Activated CD4-positive, CD25-positive, alpha-beta regulatory T cell treated with anti-CD3 and anti-CD28 coated beads, Interleukin-2, amount 50 U/mL, for 72 hours (primary cell): ENCODE data around the gene SYNDIG1.

Experiments used
- DNase-seq: peaks from one replicate; pipeline ENCODE4 v3.0.0; 2021

SYNDIG1 gene

DNA sequence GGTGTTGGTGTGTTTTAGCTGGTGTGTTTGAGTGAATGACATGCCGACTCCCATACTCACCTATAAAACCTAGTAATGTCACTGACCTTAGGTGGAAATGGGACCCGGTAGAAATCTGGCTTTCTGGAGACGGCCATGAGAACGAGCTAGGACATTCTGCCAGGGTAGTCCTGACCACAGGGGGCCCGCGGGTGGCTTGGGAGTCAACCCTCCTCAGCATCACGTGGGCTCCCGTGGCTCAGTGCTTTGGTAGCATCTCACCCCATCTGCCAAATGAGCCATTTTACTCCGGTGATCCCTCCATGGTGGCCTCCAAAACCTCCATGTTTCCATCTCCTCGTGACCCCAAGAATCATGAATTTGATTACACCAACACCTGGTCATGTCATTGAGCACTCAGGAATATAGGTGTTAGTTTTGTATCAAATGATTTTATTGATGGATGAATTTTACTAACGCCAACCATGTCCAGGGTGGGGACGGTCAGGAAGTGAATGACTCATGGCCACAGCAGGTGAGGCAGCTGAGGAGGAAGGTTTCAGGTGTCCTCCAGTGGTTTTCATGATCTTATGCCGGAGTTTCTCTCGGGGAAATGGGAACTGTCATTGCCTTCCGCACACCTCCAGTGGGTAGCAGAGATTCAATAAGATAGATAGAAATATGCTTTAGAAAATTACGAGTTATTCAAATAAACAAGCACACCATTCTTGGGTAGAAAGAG is 195.0 kb downstream of the SYNDIG1 start:
- no peak for DNase-seq

DNA sequence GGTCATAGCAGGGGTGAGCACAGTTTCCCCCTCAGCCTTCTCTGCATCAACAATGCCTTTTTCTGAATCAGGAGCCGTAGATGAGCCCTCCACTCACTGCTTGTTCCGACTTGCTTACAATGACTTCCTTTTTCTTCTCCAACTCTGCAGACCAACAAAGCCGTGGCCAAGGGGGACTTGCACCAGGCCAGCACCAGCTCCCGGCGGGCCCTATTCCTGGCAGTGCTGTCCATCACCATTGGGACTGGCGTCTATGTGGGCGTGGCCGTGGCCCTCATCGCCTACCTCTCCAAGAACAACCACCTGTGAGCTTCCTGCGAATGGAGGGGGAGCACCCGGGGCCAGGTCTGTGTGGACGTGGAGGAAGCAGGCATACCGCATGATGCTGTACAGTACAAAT is 195.8 kb downstream of the SYNDIG1 start:
- DNase-seq = no peak

GRCh38 chr20:24665741-24666191 is 196.3 kb downstream of the SYNDIG1 start:
- no peak for DNase-seq

GRCh38 chr20:24667689-24668383 is 198.4 kb downstream of the SYNDIG1 start:
- no peak for DNase-seq

GRCh38 chr20:24668384-24668702 is 198.9 kb downstream of the SYNDIG1 start:
- no peak for DNase-seq

GRCh38 chr20:24668791-24669190 is 199.4 kb downstream of the SYNDIG1 start:
- DNase-seq = no peak

DNA sequence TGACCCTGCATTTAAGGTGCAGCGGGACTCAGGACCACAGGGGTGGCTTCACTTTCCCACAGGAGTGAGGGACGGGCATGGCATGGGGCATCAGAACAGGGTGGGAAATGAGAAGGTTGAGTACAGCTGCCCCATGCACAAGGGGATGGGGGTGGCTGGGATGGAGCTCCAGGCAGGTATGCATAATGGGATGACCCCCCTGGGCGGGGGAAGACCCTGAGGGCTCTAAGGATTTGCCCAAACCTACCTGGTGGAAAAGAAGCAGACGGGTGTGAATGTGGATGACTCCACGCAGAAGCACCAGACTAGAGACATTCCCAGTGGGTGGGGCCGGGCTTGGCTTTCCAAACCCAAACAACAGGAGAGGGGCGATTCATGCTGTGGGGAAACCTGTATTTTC is 200.3 kb downstream of the SYNDIG1 start:
- DNase-seq = no peak

- DNase-seq = no peak
Measured at GRCh38 chr20:24670341-24670872, 201.0 kb downstream of the SYNDIG1 start.

DNA sequence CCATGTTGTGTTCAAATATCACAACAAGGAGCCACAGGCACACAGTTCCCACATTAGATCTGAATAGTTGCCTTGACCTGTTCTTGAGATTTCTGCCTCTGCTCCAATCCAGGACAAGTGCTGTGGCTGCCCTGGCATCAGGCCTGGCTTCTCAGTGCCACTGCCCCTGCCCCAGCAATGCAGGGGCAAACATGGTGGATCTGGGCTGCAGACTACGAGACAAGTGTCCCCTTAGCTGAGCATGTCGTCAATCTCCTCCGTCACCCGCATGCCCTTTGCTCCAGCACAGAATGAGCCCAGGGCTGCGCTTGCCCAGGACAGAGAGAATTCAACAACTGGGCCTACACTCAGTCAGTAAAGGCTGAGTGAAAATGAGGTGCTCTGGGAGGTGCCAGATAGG is 201.6 kb downstream of the SYNDIG1 start:
- no peak for DNase-seq

DNA sequence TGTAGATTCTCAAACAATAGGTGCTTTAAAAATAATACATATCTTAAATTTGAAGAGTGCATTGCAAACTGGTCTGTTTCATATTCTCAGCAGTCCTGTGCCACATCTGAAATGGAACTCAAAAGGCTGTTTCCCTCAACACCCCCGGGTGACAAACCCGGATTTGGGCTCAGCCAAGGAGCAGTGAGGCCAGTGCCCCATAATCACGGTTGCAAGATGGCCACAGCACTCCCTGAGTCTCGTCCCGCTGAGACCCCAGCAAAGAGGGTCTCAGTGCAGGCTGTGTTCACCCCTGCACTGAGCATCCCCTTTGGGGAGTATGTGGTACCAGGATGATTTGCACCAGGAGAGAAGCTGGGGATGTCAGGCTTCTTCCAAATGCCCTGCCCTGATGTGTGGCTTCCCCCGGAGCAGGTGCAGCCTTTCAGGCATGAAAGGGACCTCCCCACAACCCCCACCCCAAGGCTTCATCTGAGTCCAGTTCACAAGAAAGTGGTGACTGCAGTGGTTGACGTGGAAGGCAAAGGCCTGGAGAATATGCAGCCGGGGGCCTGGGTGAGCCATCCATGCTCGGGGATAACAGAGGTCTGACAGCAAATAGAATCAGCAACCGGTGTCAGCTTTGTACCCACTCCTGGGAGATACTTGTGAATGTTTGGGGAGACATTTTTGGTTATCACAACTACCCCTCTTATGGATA is 202.9 kb downstream of the SYNDIG1 start:
- DNase-seq = no peak

- no peak for DNase-seq
Measured at GRCh38 chr20:24672886-24673677, 203.7 kb downstream of the SYNDIG1 start.

DNA sequence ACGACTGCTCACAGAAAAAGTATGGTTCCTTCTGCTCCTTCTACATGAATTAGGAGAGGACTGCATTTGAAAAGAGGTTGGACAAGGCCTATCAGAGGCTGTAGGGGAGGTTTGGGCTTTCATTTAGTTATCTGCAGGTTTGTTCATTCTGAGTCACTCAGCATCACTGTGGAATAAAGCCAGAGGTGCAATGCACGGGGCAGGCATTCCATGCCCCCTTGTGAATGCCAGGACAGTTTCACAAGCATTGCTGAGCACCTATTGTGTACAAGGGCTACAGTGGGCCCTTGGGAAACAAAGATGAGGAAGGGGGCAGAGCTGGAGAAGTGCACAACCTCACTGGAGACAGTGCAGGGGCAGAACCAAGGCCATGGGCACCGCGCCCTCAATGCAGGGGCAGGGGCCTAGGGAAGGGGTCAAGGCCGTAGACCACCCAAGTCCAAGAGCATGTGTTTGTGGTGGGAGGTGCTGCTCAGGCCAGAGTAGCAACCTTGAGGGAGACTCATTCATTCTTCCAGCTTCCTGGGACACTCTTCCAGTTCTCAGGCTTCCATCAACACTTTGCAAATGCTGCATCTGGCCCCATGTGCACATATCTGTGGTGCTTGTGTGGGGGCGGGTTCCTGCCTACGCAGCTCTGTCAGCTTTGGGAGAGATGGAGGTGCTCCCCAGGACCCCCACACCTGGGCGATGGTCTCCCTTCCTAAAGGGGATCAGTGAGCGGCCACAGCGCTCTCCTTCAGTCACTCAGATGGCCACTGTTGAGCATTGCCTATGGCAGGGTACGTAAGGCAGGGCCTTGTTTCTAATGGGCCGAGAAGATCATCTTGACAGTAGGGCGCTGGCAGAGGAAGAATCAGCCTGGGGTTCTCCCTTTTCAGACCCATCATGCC is 204.5 kb downstream of the SYNDIG1 start:
- DNase-seq = no peak

DNA sequence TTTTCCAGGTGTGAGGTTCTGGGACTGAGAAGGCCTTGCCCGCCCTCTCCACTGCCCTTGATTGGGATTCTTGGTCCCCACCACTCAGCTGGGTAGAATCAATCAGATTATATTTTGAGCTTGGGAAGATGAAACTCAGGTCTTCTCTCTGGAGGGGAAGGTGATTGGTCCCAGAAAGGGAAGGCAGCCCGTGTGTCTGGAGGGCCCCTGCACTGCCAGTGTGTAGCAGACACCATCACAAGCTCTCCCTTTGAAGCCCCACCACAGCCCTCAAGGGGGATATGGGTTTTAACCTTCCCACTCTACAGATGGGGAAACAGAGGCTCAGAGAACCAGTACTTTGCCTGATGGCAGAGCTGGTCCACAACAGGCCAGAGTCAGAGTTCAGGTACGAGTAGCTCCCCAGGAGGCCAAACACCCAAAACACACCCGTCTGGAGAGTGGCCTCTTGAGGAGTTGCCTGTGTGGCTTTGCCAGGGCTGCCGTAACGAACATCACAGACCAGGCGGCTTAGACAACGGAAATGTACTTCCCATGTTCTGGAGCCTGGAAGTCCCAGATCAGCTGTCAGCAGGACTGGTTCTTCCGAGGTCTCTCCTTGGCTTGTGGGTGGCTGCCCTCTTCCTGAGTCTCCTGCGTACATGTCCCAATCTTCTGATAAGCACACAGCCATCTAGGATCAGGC is 205.6 kb downstream of the SYNDIG1 start:
- no peak for DNase-seq

DNA sequence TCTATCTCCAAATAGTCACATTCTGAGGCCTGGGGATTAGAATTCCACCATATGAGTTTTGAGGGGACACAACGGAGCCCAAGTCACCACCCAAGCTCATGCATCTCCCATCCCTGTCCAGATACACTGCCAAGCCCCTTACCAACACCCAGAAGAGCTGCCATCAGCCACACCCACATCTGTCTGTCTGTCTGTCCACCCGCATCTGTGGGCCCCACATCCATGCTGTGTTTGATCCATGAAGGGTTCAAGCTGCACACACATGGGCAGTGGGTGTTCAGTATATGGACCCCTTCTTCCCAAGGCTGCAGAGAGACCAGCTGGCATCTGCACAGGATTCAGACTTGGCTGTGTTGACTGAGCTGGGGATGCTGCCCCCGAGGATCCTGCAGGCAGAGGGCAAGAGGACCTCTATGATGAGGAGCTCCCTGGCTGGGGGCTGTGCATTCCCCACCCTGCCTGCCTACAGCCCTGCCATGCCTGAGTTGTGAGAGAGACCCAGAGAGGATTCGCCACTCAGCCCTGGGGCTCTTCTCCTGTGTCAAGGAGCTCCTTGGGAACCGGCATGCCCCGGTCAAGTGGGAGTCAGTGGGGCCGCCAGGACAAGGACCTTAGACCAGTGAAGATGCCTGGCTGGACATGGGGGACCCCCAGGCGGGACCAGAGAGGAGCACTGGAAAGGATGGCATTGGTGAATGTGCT is 206.4 kb downstream of the SYNDIG1 start:
- no peak for DNase-seq

- DNase-seq = no peak
Measured at GRCh38 chr20:24676353-24676977, 207.0 kb downstream of the SYNDIG1 start.

DNA sequence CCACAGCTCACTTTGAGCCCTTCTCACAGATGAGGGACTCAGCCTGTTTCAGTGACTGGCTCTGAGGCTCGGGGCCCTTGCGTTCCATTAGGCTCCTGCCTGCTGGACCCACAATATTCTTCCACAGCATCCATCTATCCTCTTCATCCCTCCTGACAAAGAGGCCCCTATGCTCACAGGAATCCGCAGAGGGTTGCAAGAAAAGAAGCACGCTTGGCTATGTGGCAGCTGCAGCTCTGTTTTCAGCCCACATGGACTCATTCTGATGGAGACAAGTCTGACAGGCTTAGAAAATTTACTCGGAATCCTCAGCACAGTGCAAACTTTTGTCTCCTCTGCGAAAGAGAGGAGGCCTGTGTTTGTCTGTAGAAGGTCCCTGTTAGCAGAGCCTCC is 207.5 kb downstream of the SYNDIG1 start:
- no peak for DNase-seq

DNA sequence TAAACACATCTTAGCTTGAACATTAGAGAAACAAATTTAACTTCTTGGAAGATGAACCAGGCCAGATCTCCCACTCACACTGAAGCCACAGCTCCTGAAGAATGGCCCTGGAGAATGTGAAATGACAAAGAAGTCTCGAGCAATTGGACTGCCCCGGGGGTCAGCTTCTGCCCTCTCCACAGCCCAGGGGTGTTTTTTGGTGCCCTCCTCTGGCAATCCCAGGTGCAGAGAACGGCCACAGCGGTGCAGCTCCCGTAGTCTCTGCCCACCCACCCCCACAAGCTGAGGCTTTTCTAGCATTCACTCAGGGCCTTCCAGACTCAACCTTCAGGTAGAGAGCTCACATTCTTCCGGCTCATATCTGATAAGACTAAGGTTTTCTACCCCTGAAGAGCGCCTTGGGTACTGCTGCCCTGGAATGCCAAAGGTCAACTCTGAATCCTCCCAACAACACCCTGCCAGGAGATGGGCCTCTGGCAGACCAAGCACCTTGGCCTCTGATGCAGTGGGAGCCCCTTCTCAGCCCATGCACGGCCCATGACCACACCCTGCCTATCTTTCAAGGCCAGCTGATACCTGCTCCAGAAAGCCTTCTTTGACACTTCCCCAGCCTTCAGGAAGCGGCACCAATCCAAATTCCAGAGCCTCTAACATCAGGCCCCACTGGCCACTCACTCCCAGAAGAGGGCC is 208.3 kb downstream of the SYNDIG1 start:
- no peak for DNase-seq

DNA sequence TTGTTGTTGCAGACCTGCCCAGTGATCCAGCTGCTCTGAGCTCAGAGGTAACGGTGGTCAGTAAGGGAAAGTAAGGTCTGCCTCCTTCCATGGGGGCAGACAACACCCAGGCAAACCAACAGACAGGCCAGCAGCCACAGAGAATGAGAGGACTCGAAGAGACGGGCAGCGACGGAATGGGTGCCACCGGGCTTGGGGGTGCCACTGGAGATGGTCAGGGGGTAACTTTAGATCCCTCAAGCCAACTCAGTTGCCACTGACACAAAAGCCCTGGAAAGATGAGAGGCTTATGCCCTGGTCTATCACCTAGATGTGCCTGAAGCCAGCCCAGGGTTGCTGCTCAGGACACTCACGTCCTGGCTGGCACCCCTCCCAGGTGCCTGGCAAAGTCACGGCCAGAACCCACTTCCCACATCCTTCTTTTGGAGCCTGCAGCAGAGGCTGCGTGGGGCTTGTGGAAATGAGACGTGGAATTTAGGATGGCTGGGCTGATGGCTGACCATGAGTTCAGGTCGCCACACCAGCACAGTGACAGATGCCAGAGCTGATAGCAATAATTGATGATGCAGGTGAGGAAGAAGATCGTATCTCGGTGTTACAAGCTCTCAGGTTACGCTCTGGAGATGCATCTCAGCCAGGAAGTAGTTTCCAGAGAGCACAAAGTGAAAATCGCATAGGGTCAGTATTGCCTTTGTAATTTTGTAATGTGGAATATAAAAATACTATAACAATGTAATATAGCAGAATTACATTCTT is 209.1 kb downstream of the SYNDIG1 start:
- DNase-seq = no peak
